ENCODE data around the gene DCAF17. TPM values are rescaled to one million over a fixed set of nuclear protein-coding genes. Genes with fewer than 3 reads are reported as not detected.
A peak's percentile ranks its signal among the peaks of the same experiment; 100 is the strongest.
"Not testable (repeated sequence)": the region's sequence is repeated elsewhere in the genome, so short reads cannot be mapped to it uniquely, and the experiment has no call there.

DCAF17 gene
- total RNA-seq, 1 donor from 2014 or later: 12.4 TPM

- no peak for DNase-seq (ENCODE audit: low spot score)
- intact Hi-C loops (cut with DNase I): no loop called here
Observed at GRCh38 chr2:171409436-171409971, 24.5 kb upstream of the DCAF17 start.

GRCh38 chr2:171410101-171410500, 23.9 kb upstream of the DCAF17 start:
- intact Hi-C loops (cut with DNase I): no loop called here
- DNase-seq (ENCODE audit: low spot score): no peak

DNA sequence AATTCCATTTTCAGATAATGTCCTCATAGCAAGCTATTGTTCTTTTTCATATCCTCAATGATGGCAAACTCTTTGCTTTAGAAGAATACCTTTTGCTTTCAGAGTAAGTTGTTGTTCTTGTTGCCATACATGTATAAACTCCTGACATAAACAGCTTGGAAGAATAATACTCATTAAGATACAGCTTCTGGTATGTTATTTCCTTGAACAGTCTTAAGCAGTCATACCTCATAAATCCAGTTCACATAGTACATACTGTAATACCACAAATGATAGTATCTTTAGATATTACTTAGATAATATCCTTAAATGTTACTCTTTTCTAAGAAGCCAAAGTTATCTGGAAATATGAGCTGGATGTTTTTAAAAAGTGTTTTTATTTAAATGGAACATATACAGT, 23.4 kb upstream of the DCAF17 start:
- intact Hi-C loops (cut with DNase I): no loop called here
- DNase-seq (ENCODE audit: low spot score): no peak

GRCh38 chr2:171411214-171411613, 22.8 kb upstream of the DCAF17 start:
- intact Hi-C loops (cut with DNase I): no loop called here

DNA sequence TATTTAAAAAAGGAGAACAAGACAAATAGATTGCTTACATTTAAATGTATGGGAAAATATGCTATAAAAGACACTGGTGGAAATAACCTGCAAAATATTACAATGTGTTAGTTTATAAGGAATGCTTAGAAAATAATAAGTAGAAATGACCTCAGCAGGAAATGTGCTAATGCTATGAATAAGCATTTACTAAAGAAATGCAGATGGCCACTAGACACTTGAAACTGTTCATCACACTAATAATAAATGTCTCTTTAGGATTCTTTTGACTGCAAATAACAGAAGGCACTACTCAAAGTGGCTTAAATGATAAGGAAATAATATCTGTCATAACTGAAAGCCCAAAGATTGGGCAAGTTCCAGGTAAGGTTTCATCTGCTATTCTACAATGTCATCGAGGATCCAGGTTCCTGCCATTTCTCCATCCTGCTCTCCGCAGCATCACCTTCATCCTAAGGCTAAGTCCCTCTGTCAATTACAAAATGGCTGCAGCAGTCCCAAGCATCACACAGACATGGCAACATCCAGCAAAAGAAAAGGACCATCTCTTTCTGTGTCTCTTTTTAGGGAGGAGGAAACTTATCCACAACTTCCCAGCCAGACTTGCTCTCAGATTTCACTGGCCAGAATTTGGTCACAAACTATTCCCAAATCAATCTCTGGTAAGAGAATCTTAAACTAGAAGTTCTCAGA, 22.1 kb upstream of the DCAF17 start:
- intact Hi-C loops (cut with DNase I): no loop called here
- no peak for DNase-seq (ENCODE audit: low spot score)

More at GRCh38 chr2:171411214-171411613, 22.8 kb upstream of the DCAF17 start:
- no peak for DNase-seq (ENCODE audit: low spot score)

DNA sequence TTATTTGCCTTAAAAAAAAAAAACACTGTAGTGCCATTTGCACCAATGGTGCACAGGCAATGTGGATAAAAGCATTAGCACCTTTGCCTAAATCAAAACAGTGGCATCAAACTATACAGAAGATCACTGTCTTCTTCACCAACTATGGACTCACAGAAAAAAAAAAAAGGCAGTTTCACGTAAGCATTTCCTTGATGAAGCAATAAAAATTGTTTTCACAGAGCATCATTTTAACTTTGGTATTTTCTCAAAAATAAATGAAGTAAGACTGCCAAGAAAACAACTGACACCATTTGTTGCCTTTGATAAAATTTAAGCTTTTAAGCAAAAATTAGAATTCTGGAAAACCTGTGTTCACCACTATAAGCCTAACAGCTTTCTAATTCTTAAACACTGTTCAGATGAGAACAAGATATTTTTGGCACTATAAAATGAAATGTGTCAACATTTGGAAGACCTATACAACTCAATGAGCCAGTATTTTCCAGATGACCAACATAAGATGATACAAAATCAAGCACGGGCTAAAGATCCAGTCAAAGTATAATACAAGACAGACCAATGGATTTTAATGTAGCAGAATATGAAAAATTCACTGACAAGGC, 21.4 kb upstream of the DCAF17 start:
- no peak for DNase-seq (ENCODE audit: low spot score)
- intact Hi-C loops (cut with DNase I): no loop called here

- intact Hi-C loops (cut with DNase I): loop anchor here (5.0 kb wide), 1 partner anchor 487 kb away; the partner anchor contains the start of gene GORASP2
- not testable (repeated sequence) for DNase-seq (ENCODE audit: low spot score)
Observed at GRCh38 chr2:171414645-171415044, 19.4 kb upstream of the DCAF17 start.

- DNase-seq (ENCODE audit: low spot score): peak; percentile 88
- intact Hi-C loops (cut with DNase I): loop anchor here (1.0 to 5.0 kb wide), 3 partner anchors 255 to 489 kb away; partner anchors contain the start of genes GORASP2 and TLK1
Observed at GRCh38 chr2:171416009-171416926, 17.8 kb upstream of the DCAF17 start.

DNA sequence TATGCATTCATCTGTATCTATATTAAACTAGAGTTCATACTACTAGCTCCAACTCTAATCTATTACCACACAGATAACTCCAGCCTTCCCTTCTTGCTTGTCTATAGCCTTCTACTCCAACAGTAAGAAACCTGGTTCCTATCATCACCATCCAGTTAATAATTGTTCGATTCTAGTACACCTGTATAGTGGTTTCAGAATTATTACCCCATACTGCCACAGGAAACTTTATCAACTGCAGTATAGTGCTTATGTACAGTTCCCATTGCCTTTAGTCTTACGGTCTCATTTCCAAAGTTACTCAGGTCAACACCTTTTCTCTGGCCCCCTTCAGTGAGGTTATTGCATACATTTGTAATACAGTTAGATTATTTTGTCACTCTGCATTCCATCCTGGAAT, 14.7 kb upstream of the DCAF17 start:
- intact Hi-C loops (cut with DNase I): loop anchor here (5.0 kb wide), 1 partner anchor 492 kb away; the partner anchor contains the start of gene GORASP2
- DNase-seq (ENCODE audit: low spot score): no peak

DNA sequence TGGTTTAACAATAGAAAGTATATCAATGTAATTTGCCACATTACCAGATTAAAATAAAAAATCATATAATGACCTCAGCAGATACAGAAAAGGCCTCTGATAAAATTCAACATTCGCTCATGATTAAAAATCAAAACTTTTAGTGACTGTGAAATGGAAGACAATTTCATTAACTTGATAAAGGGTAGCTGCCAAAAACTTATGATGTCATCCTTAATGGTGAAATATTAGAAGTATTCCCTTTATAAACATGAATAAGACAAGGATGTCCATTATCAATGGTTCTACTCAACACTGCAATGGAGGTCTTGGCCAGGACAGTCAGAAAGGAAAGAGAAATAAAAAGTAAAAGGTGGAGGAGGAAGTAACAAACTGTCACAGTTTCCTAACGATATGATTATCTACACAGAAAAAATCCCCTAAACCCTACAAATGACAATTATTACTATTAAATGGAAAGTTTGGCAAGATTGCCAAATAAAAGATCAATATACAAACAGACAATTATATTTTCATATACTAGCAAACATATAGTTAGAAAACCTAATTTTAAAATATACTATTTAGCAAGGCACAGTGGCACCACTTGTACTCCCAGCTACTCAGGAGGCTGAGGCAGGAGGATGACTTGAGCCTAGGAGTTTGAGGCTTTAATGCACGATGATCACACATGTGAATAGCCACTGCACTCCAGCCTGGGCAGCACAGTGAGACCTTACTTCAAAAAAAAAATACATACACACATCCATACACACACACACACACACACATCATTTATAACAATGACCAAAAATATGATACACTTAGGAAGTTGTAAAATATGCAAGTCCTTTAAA, 13.1 kb upstream of the DCAF17 start:
- DNase-seq (ENCODE audit: low spot score): no peak
- intact Hi-C loops (cut with DNase I): no loop called here

- intact Hi-C loops (cut with DNase I); DNase-seq (ENCODE audit: low spot score): not testable (repeated sequence)
Observed at GRCh38 chr2:171422710-171423495, 11.1 kb upstream of the DCAF17 start.

DNA sequence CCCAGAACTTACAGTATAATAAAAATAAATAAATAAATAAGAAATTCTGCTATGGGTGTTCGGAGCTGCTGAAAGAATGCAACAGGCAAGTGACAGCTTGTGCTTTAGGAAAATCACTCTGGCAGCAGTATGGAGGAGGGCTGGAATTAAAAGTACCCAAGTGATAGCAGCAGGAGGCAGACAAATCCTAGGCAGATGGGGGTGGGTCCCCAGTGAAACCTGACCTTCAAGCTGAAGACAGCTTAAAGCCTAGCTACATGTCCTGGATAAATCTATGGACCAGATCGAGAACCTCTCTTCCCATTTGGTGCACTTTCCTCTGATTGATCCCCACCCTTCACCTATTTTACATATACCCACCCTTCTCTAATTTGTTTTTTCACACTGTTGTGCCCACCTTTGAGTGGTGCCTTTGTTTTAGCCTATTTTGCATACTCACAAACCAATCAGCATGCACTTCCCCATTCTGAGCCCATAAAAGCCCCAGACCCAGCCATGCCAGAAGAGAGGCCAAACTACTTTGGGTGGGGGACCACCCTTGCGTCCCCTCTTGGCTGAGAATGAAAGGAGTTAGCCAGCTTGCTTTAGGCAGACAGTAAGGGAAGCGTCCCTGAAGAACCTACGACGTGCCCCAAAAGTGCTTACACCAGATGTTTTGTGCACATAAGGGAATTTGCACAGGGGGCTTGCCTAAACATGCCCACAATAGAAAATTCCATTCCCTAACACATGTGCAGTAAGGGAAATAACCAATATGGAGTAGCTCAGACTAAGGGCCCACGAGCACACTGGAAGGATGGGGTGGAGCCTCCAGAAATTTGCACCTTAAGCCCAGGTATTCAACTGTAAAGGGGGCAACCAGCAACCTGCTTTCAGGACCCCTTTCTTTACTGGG, 3.3 kb upstream of the DCAF17 start:
- intact Hi-C loops (cut with DNase I): loop anchor here (5.0 to 10.0 kb wide), 3 partner anchors 254 to 503 kb away; partner anchors contain the start of genes DYNC1I2 and GORASP2
- DNase-seq (ENCODE audit: low spot score): no peak

DNA sequence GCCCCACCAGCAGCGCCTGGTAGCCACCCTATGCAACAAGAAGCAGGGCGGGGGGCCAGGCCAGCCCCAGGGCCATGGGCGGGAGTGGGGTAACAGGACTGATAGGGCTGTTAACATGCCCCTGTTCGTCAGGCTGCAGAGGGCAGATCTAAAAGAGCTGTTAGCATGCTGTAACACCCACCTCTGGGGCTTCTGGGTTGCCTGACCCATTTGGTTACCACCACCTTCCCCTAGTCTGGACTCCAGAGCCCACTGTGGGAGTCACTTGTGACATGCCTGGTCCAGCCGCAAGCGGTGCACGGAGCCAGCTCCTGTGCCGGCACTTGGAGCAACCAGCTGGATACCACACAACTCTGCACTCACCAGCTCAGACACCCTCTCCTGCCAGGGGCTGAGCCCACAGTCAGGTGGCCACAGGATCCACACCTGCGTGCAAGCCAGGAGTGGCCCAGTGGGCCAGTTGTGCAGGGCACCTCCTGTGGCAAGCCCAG, 2.3 kb upstream of the DCAF17 start:
- intact Hi-C loops (cut with DNase I): loop anchor here (5.0 to 10.0 kb wide), 3 partner anchors 253 to 504 kb away; partner anchors contain the start of genes DYNC1I2 and GORASP2
- no peak for DNase-seq (ENCODE audit: low spot score)

GRCh38 chr2:171432206-171432968, 1.6 kb upstream of the DCAF17 start:
- no peak for DNase-seq (ENCODE audit: low spot score)
- intact Hi-C loops (cut with DNase I): loop anchor here (5.0 to 10.0 kb wide), 3 partner anchors 252 to 505 kb away; partner anchors contain the start of genes DYNC1I2 and GORASP2

GRCh38 chr2:171432969-171433762, 860 bp upstream of the DCAF17 start:
- DNase-seq (ENCODE audit: low spot score): no peak
- intact Hi-C loops (cut with DNase I): loop anchor here (5.0 to 10.0 kb wide), 3 partner anchors 252 to 506 kb away; partner anchors contain the start of genes DYNC1I2 and GORASP2

All from cardiac septum (tissue), 1 donor.